ENCODE measurements around the gene CHGA. TPM values are rescaled to one million over a fixed set of nuclear protein-coding genes. Genes with fewer than 3 reads are reported as not detected.
A peak's percentile ranks its signal among the peaks of the same experiment; 100 is the strongest.

The CHGA gene
- total RNA-seq, 1 experiment from 2014 or later, result 8.5 TPM

DNA sequence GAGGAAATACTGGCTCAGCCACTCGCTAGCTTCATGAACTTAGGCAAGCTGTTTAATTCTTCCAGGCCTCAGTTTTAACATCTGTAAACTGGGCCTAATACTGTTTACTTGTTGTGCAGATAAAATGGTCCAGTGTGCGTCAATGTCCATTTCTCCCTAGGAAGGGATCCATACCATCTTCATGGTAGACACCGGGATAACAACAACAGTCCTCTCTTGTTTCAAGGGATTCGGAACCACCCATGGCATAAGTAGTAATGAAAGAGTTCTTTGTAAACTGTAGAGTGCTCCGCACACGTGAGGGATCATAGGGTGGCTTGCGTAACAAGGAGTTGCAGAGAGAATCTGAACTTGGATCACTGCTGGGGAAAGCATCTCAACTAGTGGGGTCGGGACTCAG is 17.3 kb upstream of the CHGA start:
- ATAC-seq (no peak), DNase-seq (ENCODE audit: low spot score) (no peak)
- Mint-ChIP-seq H3K27ac (no peak overlapping the region), H3K36me3 (no peaks in the 10 kb centered on the region), H3K27me3 (ENCODE audit: low read depth) (peaks cover 26% of the 10 kb centered on the region), H3K9me3 (peaks cover 7% of the 10 kb centered on the region), H3K4me1 (peaks cover 7% of the 10 kb centered on the region), H3K4me3 (no peak overlapping the region)
- POLR2A ChIA-PET, result no interaction called here
- TF ChIP-seq GABPB1 (CRISPR knock-in tag; IDR thresholded peaks at IDR 0.05), result 0 out of 2 replicates have a peak, but pooled peaks have one; percentile 18
- TF ChIP-seq RORB (CRISPR knock-in tag; IDR thresholded peaks at IDR 0.05), result no peak
- TF ChIP-seq ZNF671 (CRISPR knock-in tag; IDR thresholded peaks at IDR 0.05), result no peak
- CTCF ChIA-PET, result no interaction called here

DNA sequence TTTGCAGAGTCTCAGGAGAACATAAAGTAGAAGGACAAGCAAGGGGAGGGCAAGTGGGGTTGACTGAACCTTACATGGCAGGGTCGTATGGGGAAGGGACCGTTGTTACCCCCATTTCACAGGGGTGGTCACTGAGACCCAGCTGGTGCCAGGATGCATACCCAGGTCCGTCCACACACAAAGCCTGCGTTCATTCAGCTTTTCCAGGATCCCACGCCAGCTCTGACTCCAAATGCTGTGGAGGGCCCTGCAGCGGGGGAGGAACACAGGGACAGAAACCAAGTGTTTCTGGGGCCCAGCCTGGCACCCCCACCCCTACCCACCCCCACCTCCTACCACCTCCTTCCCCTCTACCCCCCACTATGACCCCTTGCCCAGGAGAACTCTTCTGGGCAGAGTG is 16.5 kb upstream of the CHGA start:
- no peak overlapping the region for H3K27ac Mint-ChIP-seq
- POLR2A ChIA-PET, result no interaction called here
- no peak for ATAC-seq
- CTCF ChIA-PET, result no interaction called here
- DNase-seq (ENCODE audit: low spot score), result no peak
- H3K4me1 Mint-ChIP-seq, result peaks cover 7% of the 10 kb centered on the region
- H3K27me3 Mint-ChIP-seq (ENCODE audit: low read depth), result peaks cover 21% of the 10 kb centered on the region
- H3K4me3 Mint-ChIP-seq, result no peak overlapping the region
- no peaks in the 10 kb centered on the region for H3K36me3 Mint-ChIP-seq
- TF ChIP-seq RORB (CRISPR knock-in tag; IDR thresholded peaks at IDR 0.05) (no peak), KAT7 (CRISPR knock-in tag; IDR thresholded peaks at IDR 0.05; ENCODE audit: borderline replicate concordance) (no peak), CREB1 (CRISPR knock-in tag; IDR thresholded peaks at IDR 0.05) (no peak), ESRRA (CRISPR knock-in tag; IDR thresholded peaks at IDR 0.05; ENCODE audit: borderline replicate concordance) (no peak), NFYB (CRISPR knock-in tag; conservative IDR thresholded peaks at IDR 0.05; ENCODE audit: low read depth) (no peak), NFE2L1 (CRISPR knock-in tag; IDR thresholded peaks at IDR 0.05) (no peak), MXD4 (CRISPR knock-in tag; IDR thresholded peaks at IDR 0.05; ENCODE audit: borderline replicate concordance) (no peak), TP53 (CRISPR knock-in tag; IDR thresholded peaks at IDR 0.05) (no peak), GABPB1 (CRISPR knock-in tag; IDR thresholded peaks at IDR 0.05) (no peak), SP1 (CRISPR knock-in tag; conservative IDR thresholded peaks at IDR 0.05) (no peak)
- TF ChIP-seq, protein P1, sequence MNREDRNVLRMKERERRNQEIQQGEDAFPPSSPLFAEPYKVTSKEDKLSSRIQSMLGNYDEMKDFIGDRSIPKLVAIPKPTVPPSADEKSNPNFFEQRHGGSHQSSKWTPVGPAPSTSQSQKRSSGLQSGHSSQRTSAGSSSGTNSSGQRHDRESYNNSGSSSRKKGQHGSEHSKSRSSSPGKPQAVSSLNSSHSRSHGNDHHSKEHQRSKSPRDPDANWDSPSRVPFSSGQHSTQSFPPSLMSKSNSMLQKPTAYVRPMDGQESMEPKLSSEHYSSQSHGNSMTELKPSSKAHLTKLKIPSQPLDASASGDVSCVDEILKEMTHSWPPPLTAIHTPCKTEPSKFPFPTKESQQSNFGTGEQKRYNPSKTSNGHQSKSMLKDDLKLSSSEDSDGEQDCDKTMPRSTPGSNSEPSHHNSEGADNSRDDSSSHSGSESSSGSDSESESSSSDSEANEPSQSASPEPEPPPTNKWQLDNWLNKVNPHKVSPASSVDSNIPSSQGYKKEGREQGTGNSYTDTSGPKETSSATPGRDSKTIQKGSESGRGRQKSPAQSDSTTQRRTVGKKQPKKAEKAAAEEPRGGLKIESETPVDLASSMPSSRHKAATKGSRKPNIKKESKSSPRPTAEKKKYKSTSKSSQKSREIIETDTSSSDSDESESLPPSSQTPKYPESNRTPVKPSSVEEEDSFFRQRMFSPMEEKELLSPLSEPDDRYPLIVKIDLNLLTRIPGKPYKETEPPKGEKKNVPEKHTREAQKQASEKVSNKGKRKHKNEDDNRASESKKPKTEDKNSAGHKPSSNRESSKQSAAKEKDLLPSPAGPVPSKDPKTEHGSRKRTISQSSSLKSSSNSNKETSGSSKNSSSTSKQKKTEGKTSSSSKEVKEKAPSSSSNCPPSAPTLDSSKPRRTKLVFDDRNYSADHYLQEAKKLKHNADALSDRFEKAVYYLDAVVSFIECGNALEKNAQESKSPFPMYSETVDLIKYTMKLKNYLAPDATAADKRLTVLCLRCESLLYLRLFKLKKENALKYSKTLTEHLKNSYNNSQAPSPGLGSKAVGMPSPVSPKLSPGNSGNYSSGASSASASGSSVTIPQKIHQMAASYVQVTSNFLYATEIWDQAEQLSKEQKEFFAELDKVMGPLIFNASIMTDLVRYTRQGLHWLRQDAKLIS (CRISPR knock-in tag; IDR thresholded peaks at IDR 0.05; ENCODE audit: borderline replicate concordance), result no peak
- TF ChIP-seq, protein P2, sequence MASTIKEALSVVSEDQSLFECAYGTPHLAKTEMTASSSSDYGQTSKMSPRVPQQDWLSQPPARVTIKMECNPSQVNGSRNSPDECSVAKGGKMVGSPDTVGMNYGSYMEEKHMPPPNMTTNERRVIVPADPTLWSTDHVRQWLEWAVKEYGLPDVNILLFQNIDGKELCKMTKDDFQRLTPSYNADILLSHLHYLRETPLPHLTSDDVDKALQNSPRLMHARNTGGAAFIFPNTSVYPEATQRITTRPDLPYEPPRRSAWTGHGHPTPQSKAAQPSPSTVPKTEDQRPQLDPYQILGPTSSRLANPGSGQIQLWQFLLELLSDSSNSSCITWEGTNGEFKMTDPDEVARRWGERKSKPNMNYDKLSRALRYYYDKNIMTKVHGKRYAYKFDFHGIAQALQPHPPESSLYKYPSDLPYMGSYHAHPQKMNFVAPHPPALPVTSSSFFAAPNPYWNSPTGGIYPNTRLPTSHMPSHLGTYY (CRISPR knock-in tag; IDR thresholded peaks at IDR 0.05), result no peak
- TF ChIP-seq, protein P3, sequence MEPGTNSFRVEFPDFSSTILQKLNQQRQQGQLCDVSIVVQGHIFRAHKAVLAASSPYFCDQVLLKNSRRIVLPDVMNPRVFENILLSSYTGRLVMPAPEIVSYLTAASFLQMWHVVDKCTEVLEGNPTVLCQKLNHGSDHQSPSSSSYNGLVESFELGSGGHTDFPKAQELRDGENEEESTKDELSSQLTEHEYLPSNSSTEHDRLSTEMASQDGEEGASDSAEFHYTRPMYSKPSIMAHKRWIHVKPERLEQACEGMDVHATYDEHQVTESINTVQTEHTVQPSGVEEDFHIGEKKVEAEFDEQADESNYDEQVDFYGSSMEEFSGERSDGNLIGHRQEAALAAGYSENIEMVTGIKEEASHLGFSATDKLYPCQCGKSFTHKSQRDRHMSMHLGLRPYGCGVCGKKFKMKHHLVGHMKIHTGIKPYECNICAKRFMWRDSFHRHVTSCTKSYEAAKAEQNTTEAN (CRISPR knock-in tag; IDR thresholded peaks at IDR 0.05), result no peak
- TF ChIP-seq, protein P4, sequence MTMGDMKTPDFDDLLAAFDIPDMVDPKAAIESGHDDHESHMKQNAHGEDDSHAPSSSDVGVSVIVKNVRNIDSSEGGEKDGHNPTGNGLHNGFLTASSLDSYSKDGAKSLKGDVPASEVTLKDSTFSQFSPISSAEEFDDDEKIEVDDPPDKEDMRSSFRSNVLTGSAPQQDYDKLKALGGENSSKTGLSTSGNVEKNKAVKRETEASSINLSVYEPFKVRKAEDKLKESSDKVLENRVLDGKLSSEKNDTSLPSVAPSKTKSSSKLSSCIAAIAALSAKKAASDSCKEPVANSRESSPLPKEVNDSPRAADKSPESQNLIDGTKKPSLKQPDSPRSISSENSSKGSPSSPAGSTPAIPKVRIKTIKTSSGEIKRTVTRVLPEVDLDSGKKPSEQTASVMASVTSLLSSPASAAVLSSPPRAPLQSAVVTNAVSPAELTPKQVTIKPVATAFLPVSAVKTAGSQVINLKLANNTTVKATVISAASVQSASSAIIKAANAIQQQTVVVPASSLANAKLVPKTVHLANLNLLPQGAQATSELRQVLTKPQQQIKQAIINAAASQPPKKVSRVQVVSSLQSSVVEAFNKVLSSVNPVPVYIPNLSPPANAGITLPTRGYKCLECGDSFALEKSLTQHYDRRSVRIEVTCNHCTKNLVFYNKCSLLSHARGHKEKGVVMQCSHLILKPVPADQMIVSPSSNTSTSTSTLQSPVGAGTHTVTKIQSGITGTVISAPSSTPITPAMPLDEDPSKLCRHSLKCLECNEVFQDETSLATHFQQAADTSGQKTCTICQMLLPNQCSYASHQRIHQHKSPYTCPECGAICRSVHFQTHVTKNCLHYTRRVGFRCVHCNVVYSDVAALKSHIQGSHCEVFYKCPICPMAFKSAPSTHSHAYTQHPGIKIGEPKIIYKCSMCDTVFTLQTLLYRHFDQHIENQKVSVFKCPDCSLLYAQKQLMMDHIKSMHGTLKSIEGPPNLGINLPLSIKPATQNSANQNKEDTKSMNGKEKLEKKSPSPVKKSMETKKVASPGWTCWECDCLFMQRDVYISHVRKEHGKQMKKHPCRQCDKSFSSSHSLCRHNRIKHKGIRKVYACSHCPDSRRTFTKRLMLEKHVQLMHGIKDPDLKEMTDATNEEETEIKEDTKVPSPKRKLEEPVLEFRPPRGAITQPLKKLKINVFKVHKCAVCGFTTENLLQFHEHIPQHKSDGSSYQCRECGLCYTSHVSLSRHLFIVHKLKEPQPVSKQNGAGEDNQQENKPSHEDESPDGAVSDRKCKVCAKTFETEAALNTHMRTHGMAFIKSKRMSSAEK (CRISPR knock-in tag; IDR thresholded peaks at IDR 0.05; ENCODE audit: borderline replicate concordance), result no peak
- TF ChIP-seq, protein P5, sequence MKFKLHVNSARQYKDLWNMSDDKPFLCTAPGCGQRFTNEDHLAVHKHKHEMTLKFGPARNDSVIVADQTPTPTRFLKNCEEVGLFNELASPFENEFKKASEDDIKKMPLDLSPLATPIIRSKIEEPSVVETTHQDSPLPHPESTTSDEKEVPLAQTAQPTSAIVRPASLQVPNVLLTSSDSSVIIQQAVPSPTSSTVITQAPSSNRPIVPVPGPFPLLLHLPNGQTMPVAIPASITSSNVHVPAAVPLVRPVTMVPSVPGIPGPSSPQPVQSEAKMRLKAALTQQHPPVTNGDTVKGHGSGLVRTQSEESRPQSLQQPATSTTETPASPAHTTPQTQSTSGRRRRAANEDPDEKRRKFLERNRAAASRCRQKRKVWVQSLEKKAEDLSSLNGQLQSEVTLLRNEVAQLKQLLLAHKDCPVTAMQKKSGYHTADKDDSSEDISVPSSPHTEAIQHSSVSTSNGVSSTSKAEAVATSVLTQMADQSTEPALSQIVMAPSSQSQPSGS (CRISPR knock-in tag; IDR thresholded peaks at IDR 0.05; ENCODE audit: borderline replicate concordance, low read depth), result no peak
- TF ChIP-seq, protein P6, sequence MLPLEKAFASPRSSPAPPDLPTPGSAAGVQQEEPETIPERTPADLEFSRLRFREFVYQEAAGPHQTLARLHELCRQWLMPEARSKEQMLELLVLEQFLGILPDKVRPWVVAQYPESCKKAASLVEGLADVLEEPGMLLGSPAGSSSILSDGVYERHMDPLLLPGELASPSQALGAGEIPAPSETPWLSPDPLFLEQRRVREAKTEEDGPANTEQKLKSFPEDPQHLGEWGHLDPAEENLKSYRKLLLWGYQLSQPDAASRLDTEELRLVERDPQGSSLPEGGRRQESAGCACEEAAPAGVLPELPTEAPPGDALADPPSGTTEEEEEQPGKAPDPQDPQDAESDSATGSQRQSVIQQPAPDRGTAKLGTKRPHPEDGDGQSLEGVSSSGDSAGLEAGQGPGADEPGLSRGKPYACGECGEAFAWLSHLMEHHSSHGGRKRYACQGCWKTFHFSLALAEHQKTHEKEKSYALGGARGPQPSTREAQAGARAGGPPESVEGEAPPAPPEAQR (CRISPR knock-in tag; IDR thresholded peaks at IDR 0.05), result no peak
- H3K9me3 Mint-ChIP-seq, result peaks cover 7% of the 10 kb centered on the region
